Measurements from ENCODE around the gene JAG1.

The JAG1 gene

GRCh38 chr20:10632721-10633509 is 40.9 kb downstream of the JAG1 start:
- no peak overlapping the region for H3K27ac ChIP-seq (ENCODE audit: low read depth, low read length)
- TF ChIP-seq CTCF (IDR thresholded peaks at IDR 0.05; ENCODE audit: insufficient read depth, low read length, poor library complexity, severe bottlenecking), result no peak
- no peak for TF ChIP-seq EZH2phosphoT487 (conservative IDR thresholded peaks at IDR 0.05; ENCODE audit: low read length)
- no peak overlapping the region for H3K9ac ChIP-seq (ENCODE audit: low read length)

GRCh38 chr20:10631126-10631525 is 42.7 kb downstream of the JAG1 start:
- TF ChIP-seq EZH2phosphoT487 (conservative IDR thresholded peaks at IDR 0.05; ENCODE audit: low read length), result no peak
- no peak for TF ChIP-seq CTCF (IDR thresholded peaks at IDR 0.05; ENCODE audit: insufficient read depth, low read length, poor library complexity, severe bottlenecking)
- no peaks in the 10 kb centered on the region for H3K36me3 ChIP-seq (ENCODE audit: low read length)
- no peak overlapping the region for H2AFZ ChIP-seq (ENCODE audit: low read depth, low read length, severe bottlenecking)
- H3K27me3 ChIP-seq (ENCODE audit: low read length), result no peaks in the 10 kb centered on the region
- H3K4me2 ChIP-seq (ENCODE audit: low read depth, low read length, poor library complexity, severe bottlenecking), result no peak overlapping the region
- no peaks in the 10 kb centered on the region for H3K9me3 ChIP-seq (ENCODE audit: insufficient read depth, low read length)
- H3F3A ChIP-seq (ENCODE audit: insufficient read depth), result no peaks in the 10 kb centered on the region
- no peak overlapping the region for H3K27ac ChIP-seq (ENCODE audit: low read depth, low read length)
- H3K79me2 ChIP-seq (ENCODE audit: insufficient read depth, low read length), result no peaks in the 10 kb centered on the region
- H3K4me3 ChIP-seq (ENCODE audit: insufficient read depth, low read length, poor library complexity, severe bottlenecking), result no peak overlapping the region
- H4K20me1 ChIP-seq (ENCODE audit: low read depth, low read length), result no peaks in the 10 kb centered on the region
- H3K9ac ChIP-seq (ENCODE audit: low read length), result no peak overlapping the region
- H3K9me2 ChIP-seq (replicated peaks; ENCODE audit: insufficient read depth, low read length), result no peaks in the 10 kb centered on the region

More at GRCh38 chr20:10632721-10633509, 40.9 kb downstream of the JAG1 start:
- H3K9me2 ChIP-seq (replicated peaks; ENCODE audit: insufficient read depth, low read length), result no peaks in the 10 kb centered on the region
- no peaks in the 10 kb centered on the region for H4K20me1 ChIP-seq (ENCODE audit: low read depth, low read length)
- H3K27me3 ChIP-seq (ENCODE audit: low read length), result no peaks in the 10 kb centered on the region
- H3K4me2 ChIP-seq (ENCODE audit: low read depth, low read length, poor library complexity, severe bottlenecking), result no peak overlapping the region
- no peak overlapping the region for H2AFZ ChIP-seq (ENCODE audit: low read depth, low read length, severe bottlenecking)
- no peaks in the 10 kb centered on the region for H3K79me2 ChIP-seq (ENCODE audit: insufficient read depth, low read length)
- H3K9me3 ChIP-seq (ENCODE audit: insufficient read depth, low read length), result no peaks in the 10 kb centered on the region
- H3K36me3 ChIP-seq (ENCODE audit: low read length), result no peaks in the 10 kb centered on the region
- H3K4me3 ChIP-seq (ENCODE audit: insufficient read depth, low read length, poor library complexity, severe bottlenecking), result no peak overlapping the region
- H3F3A ChIP-seq (ENCODE audit: insufficient read depth), result no peaks in the 10 kb centered on the region

GRCh38 chr20:10629946-10630650 is 43.7 kb downstream of the JAG1 start:
- Histone ChIP-seq H3K27ac (ENCODE audit: low read depth, low read length) (no peak overlapping the region), H3K4me3 (ENCODE audit: insufficient read depth, low read length, poor library complexity, severe bottlenecking) (no peak overlapping the region), H3K27me3 (ENCODE audit: low read length) (no peaks in the 10 kb centered on the region), H3K79me2 (ENCODE audit: insufficient read depth, low read length) (no peaks in the 10 kb centered on the region), H3K9me3 (ENCODE audit: insufficient read depth, low read length) (no peaks in the 10 kb centered on the region), H3K9ac (ENCODE audit: low read length) (no peak overlapping the region), H3K36me3 (ENCODE audit: low read length) (no peaks in the 10 kb centered on the region), H3F3A (ENCODE audit: insufficient read depth) (no peaks in the 10 kb centered on the region), H3K9me2 (replicated peaks; ENCODE audit: insufficient read depth, low read length) (no peaks in the 10 kb centered on the region), H3K4me2 (ENCODE audit: low read depth, low read length, poor library complexity, severe bottlenecking) (no peak overlapping the region), H2AFZ (ENCODE audit: low read depth, low read length, severe bottlenecking) (no peak overlapping the region), H4K20me1 (ENCODE audit: low read depth, low read length) (no peaks in the 10 kb centered on the region)
- TF ChIP-seq EZH2phosphoT487 (conservative IDR thresholded peaks at IDR 0.05; ENCODE audit: low read length) (no peak), CTCF (IDR thresholded peaks at IDR 0.05; ENCODE audit: insufficient read depth, low read length, poor library complexity, severe bottlenecking) (no peak)

All from SU-DHL-6 (cell line).